Panc1 (cell line): ENCODE measurements around the gene B3GALNT2. TPM values are rescaled to one million over a fixed set of nuclear protein-coding genes. Genes with fewer than 3 reads are reported as not detected.
A peak's percentile ranks its signal among the peaks of the same experiment; 100 is the strongest.

Source experiments
- ATAC-seq: fragments of 200-7000 bp; cut with Tn5 transposase; 2 replicates; pipeline ENCODE4 v1.9.1; 2020; ENCODE audit warnings: mild to moderate bottlenecking, moderate library complexity
- BruUV-seq: library from RNA; stranded (reverse); fragments of 400-500 nt; replicated peaks from 2 replicates; lab custom pipeline; 2021; lab: Mats Ljungman, UMichigan
- CTCF ChIA-PET: fragments of 300-600 bp; sonication (Branson Sonifier 250); formaldehyde crosslinking; loops from one replicate; lab custom pipeline; 2022; ENCODE audit warnings: antibody characterized with exemption; lab: Charles Lee
- POLR2A ChIA-PET: fragments of 300-600 bp; sonication (Branson Sonifier 250); formaldehyde crosslinking; loops from one replicate; lab custom pipeline; 2022; ENCODE audit warnings: antibody characterized with exemption; lab: Charles Lee
- DNase-seq: peaks from one replicate; pipeline ENCODE4 v3.0.0-alpha.2; 2010; ENCODE audit warnings: low read depth, low spot score
- H3K27ac ChIP-seq: 2 replicates; pipeline ENCODE4 v1.5.1; 2011; ENCODE audit warnings: mild to moderate bottlenecking, low read length, inconsistent platforms
- H3K27me3 ChIP-seq: fragments of 200-500 bp; sonication (Bioruptor generic); 2 replicates; pipeline ENCODE4 v1.6.0; 2014; ENCODE audit warnings: low read length, inconsistent platforms; ENCODE audit not compliant: control insufficient read depth, insufficient read depth
- H3K36me3 ChIP-seq: fragments of 200-500 bp; sonication (Bioruptor generic); 2 replicates; pipeline ENCODE4 v1.5.1; 2014; ENCODE audit warnings: inconsistent platforms, mild to moderate bottlenecking, low read length, moderate library complexity; ENCODE audit not compliant: control insufficient read depth, insufficient read depth
- H3K4me1 ChIP-seq: 2 replicates; pipeline ENCODE4 v1.5.1; 2011; ENCODE audit warnings: inconsistent platforms, mild to moderate bottlenecking, low read length, moderate library complexity; ENCODE audit not compliant: control insufficient read depth, insufficient read depth
- H3K4me3 ChIP-seq, 2 experiments: 2 replicates each; pipeline ENCODE4 v1.5.1; 2011 to 2012; ENCODE audit warnings: low read depth in 2 of 2, low read length in 2 of 2, mild to moderate bottlenecking in 2 of 2, inconsistent platforms in 1 of 2, moderate library complexity in 1 of 2
- H3K9me3 ChIP-seq: fragments of 200-500 bp; sonication (Bioruptor generic); 2 replicates; pipeline ENCODE4 v1.5.1; 2014; ENCODE audit warnings: low read depth, mild to moderate bottlenecking, inconsistent platforms, low read length, moderate library complexity; ENCODE audit not compliant: control insufficient read depth, insufficient read depth
- POLR2AphosphoS5 ChIP-seq: IDR thresholded peaks from 2 replicates; pipeline ENCODE4 v1.6.1; 2012; ENCODE audit warnings: mild to moderate bottlenecking, low read depth, low read length, moderate library complexity
- SIN3A ChIP-seq: IDR thresholded peaks from 2 replicates; pipeline ENCODE4 v1.6.1; 2012; ENCODE audit warnings: low read depth, mild to moderate bottlenecking, low read length, moderate library complexity, borderline replicate concordance; ENCODE audit not compliant: insufficient read depth
- TCF7L2 ChIP-seq: IDR thresholded peaks from 2 replicates; pipeline ENCODE4 v1.6.1; 2011; ENCODE audit warnings: mild to moderate bottlenecking, low read depth, low read length, inconsistent platforms
- in situ Hi-C: cut with HindIII; loops from 2 replicates; pipeline ENCODE4 v1.10.0; 2016; ENCODE audit warnings: low sequenced_read_pairs, low pct_unique_long_range_greater_than_20kb
- intact Hi-C: fragments of 100-400 bp; cut with micrococcal nuclease; formaldehyde crosslinking; loops from one replicate; pipeline ENCODE4 v1.10.0; 2022; ENCODE audit not compliant: unreplicated experiment
- total RNA-seq: library from RNA; stranded (reverse); gene quantifications from one replicate; pipeline ENCODE4 v1.2.1, GENCODE V29; 2021; ENCODE audit not compliant: unreplicated experiment
- TF ChIP-seq, protein P1 (sequence below): fragments of 450-650 bp; IDR thresholded peaks from 2 replicates; pipeline ENCODE4 v1.5.1; 2017; ENCODE audit warnings: mild to moderate bottlenecking
- TF ChIP-seq, protein P2 (sequence below), 2 experiments: IDR thresholded peaks; 2 replicates each; pipeline ENCODE4 v1.6.1; 2011 to 2012; ENCODE audit warnings: low read depth in 2 of 2, control low read depth in 1 of 2, low read length in 1 of 2, mild to moderate bottlenecking in 1 of 2, moderate library complexity in 1 of 2; ENCODE audit not compliant: insufficient read depth in 1 of 2

The B3GALNT2 gene
- total RNA-seq, 1 experiment from 2014 or later: 40.7 TPM

DNA sequence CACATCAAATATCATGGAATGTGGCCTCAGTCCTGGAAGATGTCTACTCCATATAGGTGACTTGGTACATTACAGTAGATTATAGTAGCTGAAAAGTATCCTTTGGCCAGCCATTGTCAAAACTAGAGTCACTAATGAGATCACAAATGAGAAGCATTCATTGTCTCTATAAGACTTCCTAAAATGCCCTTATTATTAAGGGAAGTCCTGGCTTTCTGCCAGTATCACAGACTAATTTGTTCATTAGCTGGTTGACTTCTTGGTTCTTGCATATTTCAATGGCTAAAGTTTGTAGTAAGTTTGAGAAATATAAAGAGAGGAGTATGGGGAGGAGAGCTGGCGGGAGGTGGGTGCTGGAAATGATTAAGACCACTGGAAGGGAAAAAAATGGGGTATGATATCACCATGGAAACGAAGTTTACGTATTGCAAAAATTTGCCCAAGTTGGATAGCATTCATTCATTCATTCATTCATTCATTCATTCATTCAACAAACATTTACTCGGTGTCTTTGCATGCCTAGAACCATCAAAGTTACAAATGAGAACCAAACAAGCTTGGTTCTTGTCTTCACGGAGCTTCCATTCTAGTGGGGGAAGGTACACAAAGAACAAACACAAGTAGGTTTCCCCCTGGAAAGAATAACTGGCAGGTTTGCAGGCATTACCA lies 11.7 kb upstream of the B3GALNT2 start:
- CTCF ChIA-PET: interaction anchor here (0.6 kb wide), 1 partner anchor 404 kb away, joined by 4 read pairs; no protein-coding TSS in a partner anchor
- Histone ChIP-seq H3K27me3 (no peaks in the 10 kb centered on the region), H3K9me3 (no peaks in the 10 kb centered on the region), H3K36me3 (no peaks in the 10 kb centered on the region), H3K4me3 (no peak overlapping the region), H3K27ac (no peak overlapping the region), H3K4me1 (no peaks in the 10 kb centered on the region)
- DNase-seq (no peak), ATAC-seq (no peak)
- POLR2A ChIA-PET: no interaction called here
- TF ChIP-seq, protein P1, sequence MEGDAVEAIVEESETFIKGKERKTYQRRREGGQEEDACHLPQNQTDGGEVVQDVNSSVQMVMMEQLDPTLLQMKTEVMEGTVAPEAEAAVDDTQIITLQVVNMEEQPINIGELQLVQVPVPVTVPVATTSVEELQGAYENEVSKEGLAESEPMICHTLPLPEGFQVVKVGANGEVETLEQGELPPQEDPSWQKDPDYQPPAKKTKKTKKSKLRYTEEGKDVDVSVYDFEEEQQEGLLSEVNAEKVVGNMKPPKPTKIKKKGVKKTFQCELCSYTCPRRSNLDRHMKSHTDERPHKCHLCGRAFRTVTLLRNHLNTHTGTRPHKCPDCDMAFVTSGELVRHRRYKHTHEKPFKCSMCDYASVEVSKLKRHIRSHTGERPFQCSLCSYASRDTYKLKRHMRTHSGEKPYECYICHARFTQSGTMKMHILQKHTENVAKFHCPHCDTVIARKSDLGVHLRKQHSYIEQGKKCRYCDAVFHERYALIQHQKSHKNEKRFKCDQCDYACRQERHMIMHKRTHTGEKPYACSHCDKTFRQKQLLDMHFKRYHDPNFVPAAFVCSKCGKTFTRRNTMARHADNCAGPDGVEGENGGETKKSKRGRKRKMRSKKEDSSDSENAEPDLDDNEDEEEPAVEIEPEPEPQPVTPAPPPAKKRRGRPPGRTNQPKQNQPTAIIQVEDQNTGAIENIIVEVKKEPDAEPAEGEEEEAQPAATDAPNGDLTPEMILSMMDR: no peak
- TF ChIP-seq TCF7L2: no peak
- TF ChIP-seq, protein P2, sequence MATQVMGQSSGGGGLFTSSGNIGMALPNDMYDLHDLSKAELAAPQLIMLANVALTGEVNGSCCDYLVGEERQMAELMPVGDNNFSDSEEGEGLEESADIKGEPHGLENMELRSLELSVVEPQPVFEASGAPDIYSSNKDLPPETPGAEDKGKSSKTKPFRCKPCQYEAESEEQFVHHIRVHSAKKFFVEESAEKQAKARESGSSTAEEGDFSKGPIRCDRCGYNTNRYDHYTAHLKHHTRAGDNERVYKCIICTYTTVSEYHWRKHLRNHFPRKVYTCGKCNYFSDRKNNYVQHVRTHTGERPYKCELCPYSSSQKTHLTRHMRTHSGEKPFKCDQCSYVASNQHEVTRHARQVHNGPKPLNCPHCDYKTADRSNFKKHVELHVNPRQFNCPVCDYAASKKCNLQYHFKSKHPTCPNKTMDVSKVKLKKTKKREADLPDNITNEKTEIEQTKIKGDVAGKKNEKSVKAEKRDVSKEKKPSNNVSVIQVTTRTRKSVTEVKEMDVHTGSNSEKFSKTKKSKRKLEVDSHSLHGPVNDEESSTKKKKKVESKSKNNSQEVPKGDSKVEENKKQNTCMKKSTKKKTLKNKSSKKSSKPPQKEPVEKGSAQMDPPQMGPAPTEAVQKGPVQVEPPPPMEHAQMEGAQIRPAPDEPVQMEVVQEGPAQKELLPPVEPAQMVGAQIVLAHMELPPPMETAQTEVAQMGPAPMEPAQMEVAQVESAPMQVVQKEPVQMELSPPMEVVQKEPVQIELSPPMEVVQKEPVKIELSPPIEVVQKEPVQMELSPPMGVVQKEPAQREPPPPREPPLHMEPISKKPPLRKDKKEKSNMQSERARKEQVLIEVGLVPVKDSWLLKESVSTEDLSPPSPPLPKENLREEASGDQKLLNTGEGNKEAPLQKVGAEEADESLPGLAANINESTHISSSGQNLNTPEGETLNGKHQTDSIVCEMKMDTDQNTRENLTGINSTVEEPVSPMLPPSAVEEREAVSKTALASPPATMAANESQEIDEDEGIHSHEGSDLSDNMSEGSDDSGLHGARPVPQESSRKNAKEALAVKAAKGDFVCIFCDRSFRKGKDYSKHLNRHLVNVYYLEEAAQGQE (IDR thresholded peaks at IDR 0.05; ENCODE audit: insufficient read depth in 1 of 2, low read depth in 2 of 2, low read length in 1 of 2): no peak
- TF ChIP-seq POLR2AphosphoS5: no peak
- TF ChIP-seq SIN3A: no peak
- in situ Hi-C loops: no loop called here
- intact Hi-C loops: no loop called here
- no TSS peak for BruUV-seq

DNA sequence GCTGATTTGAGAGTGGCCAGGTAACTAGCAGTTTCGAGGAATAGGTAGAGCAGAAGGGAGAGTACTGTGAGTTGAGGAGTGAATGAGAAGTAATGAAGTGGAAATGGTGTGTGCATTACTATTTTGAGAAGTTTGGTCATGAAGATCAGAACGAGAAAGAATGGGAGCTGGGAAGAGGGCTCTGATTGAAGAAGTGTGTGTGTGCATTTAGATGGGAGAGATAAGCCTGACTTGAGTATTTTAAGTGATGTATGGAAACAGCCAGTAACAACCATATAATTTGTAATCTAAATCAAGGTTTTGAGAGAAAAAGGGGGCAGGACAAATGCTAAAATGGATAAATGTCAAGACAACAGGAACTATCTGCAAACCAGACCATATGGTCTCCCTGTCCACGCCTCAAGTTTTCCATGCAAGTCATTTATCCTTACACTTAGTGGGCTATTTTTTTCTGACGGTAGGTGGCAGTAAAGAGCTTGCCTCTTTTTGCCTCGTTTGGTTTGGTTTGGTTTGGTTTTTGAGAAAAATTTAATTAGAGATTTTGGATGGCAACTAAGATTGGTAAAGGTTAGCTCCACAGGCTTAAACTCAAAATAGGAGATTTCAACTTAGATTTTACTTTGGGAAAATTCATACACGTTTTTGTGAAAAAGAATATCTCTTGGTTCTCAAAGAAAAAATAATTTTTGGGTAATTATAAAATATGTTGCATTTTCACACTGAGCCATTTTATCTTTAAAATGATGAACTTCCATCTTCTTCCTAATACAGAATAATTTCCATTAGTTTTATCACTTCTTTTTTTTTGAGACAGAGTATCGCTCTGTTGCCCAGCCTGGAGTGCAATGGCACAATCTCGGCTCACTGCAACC lies 9.5 kb upstream of the B3GALNT2 start:
- no TSS peak for BruUV-seq
- peak; percentile 74 for ATAC-seq
- POLR2A ChIA-PET: no interaction called here
- no peaks in the 10 kb centered on the region for H3K36me3 ChIP-seq
- DNase-seq: no peak
- intact Hi-C loops: loop anchor here (5.0 kb wide), 2 partner anchors 89 to 459 kb away; no protein-coding TSS in a partner anchor
- in situ Hi-C loops: no loop called here
- H3K4me3 ChIP-seq: no peak overlapping the region
- CTCF ChIA-PET: interaction anchor here (0.6 to 0.8 kb wide), 3 partner anchors 242 to 458 kb away, joined by 3 to 4 read pairs (median 3); no protein-coding TSS in a partner anchor
- no peaks in the 10 kb centered on the region for H3K9me3 ChIP-seq
- H3K27me3 ChIP-seq: no peaks in the 10 kb centered on the region
- no peaks in the 10 kb centered on the region for H3K4me1 ChIP-seq
- H3K27ac ChIP-seq: no peak overlapping the region
- no peak for TF ChIP-seq POLR2AphosphoS5
- no peak for TF ChIP-seq TCF7L2
- no peak for TF ChIP-seq SIN3A
- TF ChIP-seq, protein P1: peak; percentile 89
